Kidney tubule cell (primary cell): ENCODE data around the gene CDK5R1.

Experiments used
- DNase-seq: peaks from one replicate; pipeline ENCODE4 v3.0.0-alpha.2; 2018; ENCODE audit warnings: low spot score

Gene CDK5R1

DNA sequence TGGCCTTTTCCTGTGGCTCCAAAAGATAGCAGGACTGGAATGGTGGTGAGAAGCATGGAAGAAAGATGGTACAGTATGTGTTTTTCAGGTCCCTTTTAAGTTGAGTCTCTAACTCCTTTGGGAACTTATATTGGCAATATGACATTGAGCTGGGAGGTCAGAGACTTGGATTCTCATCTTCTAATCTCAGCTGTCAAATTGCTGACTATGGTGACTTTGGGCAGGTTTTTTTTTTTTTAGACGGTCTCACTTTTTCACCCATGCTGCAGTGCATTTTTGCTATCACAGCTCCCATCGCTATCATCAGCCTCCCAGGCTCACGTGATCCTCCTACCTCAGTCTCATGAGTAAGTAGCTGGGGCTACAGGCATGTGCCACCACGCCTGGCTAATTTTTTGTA, 15.1 kb upstream of the CDK5R1 start:
- no peak for DNase-seq

DNA sequence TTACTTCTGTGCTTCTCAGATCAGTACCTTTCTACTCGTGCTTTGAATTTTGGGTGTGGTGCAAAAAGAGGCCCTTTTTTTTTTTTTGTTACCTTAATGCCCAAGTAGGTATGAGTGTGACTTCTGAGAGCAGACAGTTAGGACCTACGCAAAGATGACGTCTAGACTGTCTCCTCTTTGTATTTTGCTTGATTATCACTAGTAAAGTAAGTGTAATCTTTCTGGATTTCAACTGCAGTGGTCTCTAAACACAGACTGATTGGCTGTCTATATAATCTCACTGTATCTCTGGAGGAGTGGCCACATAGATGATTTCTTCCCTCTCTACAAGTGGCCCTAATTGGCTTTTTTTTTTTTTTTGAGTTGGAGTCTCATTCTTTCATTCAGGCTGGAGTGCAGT, 11.5 kb upstream of the CDK5R1 start:
- DNase-seq = no peak

DNA sequence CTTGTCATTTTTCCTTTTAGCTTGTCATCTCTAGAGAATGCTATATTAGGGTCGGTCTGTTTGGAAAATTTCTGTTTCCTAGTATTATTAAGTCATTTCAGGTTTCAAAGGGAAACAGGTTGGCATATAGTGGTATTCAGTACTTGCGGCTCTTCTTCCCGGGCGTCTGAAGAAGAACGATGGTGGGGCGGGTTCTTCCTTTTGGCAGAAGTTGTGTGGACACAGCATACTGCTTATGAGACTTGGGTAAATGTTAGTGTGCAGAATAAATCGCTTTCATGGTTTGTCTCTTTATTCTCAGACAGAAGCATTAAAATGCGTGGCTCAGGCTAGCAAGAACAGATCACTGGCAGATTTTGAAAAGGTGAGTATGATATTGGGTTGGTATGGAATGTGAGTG, 9.6 kb upstream of the CDK5R1 start:
- no peak for DNase-seq

DNA sequence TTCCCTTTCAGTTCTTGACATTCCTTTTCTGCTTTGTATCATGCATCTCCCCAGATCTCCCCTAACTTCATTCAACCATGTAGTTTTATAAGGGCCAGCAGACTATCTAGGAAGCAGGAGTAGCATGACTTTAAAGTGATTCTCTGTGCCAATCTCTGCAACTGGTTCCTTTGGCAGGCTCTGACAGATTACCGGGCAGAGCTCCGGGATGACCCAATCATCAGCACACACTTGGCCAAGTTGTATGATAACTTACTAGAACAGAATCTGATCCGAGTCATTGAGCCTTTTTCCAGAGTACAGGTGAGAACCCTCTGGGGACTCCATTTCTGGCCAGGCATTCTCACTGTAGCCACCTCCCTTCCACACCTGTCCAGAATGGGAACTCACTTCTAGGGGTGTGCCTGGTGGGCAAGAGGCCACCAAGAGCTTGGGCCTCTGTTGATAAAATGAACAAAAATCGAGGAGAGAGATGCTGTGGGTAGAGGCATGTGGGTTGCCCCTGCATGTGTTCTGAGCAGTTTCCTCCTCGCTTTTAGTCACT, 7.6 kb upstream of the CDK5R1 start:
- no peak for DNase-seq

DNA sequence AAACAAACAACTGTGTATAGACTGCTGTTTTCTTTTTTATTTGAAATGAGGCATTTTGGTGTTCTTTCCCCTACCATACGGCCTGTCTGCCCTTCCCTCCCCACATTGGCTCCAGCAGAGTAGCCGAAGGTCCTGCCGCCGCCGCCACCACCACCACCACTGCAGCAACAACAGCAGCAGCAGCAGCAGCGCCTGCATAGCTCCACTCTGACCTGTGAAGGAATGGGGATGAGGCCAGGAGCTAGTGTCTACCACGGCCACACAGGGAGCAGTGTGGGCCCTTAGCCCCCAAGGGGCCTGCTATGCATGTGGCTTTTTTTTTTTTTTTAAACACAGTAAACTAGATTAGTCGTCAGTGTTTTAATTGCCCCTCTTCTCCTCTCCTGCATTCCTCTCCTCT, 5.6 kb upstream of the CDK5R1 start:
- DNase-seq = no peak

DNA sequence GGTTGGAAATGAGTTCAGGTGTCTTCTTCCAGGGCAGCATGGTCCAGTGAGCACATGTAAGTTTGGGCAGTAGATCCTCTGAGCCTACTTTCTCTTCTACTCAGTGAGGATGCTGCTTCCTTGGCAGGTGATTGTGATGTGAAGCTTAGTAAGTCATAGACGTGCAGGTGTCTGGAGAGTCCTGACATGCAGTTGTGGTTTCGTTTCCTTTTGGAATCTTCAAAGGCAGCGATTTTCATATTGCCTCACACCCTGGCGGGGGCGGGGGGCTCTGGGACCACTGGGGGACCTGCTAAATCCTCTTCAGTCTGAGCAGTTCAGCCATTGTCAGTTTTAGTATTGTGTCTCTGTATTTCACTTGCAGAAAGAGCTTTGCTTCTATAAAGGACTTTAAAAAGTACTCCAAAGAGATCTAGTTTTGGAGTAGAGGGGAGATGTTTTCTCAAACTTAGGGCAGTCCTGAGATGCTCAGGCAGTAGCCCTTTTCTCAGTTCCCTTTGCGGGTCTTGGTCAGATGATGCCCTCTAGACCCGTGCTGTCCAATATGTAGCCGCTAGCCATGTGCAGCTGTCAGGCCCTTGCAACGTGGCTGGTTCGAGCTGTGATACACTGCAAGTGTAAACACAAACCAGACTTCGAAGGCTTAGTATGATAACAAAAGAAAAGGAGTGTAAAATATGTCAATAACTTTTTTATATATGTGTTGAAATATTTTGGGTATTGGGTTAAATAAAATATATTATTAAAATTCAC, 4.0 kb upstream of the CDK5R1 start:
- no peak for DNase-seq

DNA sequence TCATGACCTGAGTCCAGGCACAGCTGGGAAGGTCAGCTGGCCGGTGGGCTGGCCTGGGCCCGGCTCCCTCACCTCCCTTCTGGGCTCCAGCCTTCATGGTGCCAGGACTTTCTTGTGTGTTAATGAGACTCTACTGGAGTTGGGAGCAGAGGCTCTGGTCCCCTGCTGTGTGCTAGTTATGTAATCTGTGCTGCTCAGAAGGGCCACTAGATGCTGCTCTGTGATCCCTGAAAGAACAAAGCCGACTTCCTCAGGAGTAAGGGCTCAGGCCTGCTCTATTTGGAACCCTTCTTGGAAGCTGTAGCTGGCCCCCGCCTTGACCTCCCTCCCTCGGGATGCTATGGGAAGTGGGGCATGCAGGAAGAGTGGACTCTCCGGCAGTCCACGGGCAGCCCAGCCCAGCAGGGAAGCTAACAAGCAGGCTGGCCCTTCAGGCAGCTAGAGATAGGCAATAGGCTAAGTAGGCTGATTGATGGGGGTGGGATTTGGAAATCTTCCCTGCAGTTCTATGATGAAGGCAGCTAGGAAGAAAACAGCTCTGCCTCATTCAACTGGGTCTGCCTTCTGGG, 3.3 kb upstream of the CDK5R1 start:
- DNase-seq = peak; percentile 66

DNA sequence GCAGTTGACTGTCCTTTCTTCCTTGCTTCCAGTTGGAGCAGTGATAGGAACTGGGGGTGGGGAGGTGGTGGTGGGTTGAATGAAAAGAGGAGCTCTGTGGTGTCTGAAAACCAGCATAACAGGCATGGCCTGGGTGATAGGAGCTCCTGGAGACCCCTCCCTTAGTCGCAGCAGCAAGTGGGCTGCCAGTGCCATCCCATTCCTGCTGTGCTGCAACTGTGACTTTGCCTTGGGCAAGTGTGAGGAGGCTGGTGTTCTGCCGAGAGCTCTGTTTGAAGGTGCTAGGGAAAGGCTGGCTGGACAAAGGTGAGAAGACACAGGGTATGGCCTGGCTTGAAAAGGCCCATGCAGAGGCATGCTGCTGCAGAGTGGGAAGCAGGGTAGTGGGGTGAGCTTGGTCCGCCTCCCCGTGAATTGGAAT, 2.7 kb upstream of the CDK5R1 start:
- no peak for DNase-seq

DNA sequence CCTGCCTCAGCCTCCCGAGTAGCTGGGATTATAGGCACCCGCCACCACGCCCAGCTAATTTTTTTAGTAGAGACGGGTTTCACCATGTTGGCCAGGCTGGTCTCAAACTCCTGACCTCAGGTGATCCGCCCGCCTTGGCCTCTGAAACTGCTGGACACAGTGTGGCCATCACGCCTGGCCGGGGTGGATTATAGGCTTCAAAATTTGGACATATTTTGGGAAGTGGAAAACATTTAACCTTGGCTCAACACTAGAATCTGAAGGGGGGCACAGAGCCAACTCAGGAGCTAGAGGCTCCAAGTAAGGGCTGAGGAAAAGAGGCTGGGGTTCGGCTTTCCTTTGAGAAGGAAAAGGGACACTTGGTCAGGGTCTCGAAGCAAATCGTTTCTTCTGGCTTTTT, 2.2 kb upstream of the CDK5R1 start:
- no peak for DNase-seq

DNA sequence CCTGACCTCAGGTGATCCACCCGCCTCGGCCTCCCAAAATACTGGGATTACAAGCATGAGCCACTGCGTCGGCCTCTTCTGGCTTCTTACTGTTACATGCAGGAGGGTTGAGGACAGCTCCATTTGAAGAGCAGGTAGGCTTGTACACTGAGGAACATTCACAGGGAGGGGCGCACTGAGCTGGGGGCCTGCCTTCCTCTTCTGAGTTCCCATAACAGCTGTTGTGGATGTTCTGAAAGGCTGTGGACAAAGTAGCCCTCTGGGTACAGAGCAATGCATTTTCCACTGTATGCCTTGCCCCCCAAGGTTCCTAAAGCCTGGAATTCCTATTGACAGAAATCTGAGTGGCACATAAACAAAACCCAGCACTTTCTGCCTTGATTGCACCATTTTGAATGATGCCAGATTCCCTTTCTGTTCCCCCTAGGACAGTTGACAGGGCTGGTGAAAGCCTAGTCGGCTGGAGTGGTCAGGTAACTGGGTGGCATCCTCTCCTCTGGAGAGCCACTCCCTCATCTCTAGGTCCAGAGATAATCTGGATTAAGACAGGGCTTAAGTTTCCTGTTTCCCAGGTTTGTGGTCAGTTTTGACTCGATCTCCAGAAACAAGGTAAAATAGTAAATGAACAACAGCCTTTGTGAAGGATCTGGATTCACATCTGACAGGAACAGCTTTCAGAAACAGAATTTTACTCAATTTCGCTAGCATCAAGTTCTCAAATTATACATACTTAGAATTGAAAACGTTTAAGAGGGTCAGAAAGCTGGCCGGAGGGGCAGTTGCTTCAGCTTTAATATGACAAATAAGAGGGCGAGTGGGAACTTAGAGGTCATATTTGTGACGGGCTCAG, 1.3 kb upstream of the CDK5R1 start:
- DNase-seq = no peak

DNA sequence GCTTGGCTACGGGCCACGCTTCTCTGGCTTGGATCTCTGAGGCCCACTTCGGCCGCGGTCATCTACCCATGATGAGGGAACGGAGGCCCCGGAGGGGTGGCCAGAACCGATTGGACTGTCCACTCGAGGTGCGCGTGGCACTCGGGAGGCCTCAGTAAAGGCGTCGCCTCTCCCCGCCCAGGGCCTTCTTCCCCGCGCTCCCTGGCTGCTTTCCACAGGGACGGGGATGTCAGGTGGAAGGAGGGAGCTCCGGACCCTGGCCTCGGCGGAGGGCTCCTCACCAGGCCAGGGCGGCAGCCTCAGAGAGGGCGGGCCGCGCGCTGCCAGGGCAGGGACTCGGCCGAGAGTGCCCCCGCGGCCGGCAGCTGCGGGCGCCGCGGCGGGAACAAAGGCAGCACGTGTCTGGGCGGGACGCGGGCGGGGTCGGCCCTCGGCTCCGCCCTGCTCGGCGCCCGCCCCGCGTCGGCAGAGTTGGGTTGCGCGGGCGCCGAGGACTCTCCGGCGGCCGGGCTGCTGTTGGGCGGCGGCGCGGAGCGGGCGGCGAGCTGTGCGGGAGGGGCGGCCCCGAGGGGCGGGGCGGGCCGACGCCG, 587 bp upstream of the CDK5R1 start:
- peak; percentile 81 for DNase-seq

DNA sequence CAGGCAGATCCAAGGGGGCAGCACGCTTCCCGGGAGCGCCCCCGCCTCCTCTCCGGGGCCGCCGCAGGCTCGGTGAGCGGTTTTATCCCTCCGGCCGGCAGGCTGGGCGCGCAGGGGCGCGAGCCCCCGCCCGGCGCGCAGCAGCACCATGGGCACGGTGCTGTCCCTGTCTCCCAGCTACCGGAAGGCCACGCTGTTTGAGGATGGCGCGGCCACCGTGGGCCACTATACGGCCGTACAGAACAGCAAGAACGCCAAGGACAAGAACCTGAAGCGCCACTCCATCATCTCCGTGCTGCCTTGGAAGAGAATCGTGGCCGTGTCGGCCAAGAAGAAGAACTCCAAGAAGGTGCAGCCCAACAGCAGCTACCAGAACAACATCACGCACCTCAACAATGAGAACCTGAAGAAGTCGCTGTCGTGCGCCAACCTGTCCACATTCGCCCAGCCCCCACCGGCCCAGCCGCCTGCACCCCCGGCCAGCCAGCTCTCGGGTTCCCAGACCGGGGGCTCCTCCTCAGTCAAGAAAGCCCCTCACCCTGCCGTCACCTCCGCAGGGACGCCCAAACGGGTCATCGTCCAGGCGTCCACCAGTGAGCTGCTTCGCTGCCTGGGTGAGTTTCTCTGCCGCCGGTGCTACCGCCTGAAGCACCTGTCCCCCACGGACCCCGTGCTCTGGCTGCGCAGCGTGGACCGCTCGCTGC, 832 bp downstream of the CDK5R1 start:
- peak; percentile 24 for DNase-seq

DNA sequence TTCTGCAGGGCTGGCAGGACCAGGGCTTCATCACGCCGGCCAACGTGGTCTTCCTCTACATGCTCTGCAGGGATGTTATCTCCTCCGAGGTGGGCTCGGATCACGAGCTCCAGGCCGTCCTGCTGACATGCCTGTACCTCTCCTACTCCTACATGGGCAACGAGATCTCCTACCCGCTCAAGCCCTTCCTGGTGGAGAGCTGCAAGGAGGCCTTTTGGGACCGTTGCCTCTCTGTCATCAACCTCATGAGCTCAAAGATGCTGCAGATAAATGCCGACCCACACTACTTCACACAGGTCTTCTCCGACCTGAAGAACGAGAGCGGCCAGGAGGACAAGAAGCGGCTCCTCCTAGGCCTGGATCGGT, 1.4 kb downstream of the CDK5R1 start:
- no peak for DNase-seq

DNA sequence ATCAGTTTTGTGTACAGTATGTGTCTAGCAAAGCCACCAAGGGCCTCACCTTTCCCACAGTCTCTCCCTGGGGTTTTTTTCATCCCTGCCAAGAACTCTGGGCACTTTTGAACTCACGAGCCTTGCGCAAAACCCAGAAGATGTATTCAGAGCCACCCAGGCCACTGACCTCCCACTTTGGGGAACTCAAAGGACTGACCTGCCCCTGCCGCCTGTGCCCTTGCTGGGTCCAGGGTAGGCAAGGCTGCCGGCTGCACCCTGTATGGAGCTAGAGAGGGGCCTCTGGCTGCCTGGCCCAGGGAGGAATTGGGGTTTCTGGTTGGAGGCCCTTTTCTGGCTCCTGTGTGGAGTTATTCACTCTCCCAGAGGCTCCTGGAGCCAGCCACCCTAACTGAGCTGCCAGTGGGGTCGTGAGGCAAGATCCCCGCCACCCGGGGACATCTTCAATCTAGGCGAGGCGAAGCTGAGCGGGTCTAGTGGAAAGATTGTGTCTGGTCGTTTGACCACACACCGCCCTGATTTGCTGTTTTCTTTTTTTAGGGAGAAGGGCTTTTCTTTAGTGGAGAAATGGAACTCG, 1.9 kb downstream of the CDK5R1 start:
- no peak for DNase-seq

DNA sequence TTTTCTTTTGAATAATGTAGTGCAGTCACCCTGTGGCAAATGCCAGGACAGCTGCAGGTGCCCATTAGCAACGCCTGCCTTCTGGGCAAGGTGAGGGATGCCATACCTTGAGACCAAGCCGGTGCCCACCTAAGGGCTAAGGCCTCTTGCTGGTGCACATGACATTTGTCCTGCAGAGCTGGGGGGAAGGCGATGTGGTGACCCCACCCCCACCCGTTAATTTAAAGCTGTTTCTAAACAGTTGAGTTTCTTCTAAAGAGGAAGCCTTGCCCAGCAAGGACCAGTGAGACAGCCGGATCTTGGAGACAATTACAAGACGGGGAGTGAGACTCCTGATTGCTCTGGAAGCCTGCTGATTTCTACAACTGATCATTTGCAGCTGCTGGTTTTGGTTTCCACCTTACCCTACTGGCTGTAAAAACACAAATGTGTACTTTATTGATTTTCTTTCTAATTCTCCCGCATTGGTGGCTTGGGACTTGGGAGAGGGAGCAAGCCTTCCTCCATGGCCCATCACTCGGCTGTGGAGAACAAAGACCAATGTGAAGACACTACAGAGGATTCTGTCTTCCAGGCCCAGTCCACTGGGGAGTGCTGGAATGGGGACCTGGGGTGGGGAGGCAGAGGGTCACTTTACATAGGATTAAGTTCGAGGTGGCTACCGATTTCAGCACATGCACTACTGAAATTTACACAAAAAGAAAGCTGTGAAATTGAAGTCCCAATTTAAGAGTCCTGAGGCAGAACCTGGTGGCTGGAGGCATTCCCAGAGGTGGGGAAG, 2.7 kb downstream of the CDK5R1 start:
- no peak for DNase-seq

DNA sequence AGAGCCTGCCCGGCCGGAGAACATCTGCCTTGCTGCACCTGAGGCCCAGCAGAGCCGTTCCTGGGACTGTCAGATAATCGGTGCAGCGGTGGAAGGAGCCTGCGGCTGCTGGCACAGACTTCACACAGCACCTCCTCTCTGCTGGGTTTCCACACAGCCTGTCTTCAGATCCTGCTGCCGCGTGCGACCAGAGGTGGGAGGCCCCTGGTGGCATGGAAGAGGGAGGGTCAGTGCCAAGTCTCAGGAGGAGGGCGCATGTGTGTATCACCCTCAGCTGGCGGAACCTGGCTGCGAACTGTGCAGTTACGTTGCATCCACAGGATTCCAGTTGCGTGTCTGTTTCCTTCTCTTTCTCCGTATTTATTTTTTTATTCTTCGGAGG, 3.3 kb downstream of the CDK5R1 start:
- no peak for DNase-seq

DNA sequence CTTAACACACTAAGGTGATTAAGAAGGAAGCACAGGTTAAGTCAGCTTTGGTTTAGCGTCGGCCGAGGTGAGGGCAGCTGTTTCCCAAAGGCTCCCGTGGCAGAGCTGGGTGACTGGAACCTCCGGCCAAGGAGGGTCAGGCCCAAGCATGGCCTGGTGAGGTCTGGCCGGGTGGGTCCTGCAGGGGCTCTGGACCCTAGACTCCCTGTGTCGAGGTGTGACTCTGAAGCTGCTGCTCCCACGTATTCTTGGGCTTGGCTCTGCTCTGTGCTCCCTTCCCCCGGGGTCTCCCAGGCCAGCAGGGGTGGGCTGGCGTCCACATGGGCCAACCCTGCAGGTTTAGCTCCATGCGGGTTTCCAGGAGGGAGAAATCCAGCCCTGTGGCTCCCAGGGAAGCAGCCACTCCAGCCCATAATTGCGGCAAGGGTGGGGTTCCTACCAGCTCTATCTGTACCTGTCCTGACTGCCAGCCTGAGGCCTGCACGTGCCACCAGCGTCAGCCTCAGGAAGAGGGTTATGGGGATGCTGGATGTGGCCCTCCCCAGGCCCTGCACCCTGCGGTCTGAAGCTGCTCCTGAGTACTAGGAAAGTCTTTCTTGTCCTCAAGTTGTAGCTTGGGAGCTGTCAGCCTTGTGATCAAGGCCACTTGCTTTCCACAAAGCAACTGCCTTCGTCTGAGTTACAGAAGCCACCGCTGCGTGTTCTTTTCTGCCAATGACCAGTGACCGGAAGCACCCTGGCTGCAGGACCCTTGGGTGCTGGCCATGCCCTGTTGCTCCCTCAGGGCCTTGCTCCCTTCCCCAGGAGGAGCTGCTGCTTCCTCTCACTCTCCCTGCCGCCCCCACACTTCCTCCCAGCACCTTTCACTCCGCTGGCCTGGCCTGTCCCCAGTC, 4.8 kb downstream of the CDK5R1 start:
- no peak for DNase-seq

DNA sequence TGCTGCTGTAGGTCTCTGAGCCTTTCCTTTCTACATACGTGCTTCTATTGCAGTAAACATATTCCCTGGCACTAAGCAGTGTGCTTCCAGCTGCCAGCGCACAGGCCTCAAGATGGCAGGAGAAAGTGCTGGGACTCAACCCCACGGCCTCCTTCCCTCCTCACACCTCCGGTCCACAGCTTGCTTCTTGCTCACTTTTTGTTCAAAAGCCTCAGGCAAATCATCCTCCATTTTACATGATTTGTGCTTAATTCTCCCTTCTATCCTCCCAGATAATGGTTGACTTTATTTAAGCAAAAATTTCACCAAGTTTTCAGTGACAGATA, 5.4 kb downstream of the CDK5R1 start:
- no peak for DNase-seq

DNA sequence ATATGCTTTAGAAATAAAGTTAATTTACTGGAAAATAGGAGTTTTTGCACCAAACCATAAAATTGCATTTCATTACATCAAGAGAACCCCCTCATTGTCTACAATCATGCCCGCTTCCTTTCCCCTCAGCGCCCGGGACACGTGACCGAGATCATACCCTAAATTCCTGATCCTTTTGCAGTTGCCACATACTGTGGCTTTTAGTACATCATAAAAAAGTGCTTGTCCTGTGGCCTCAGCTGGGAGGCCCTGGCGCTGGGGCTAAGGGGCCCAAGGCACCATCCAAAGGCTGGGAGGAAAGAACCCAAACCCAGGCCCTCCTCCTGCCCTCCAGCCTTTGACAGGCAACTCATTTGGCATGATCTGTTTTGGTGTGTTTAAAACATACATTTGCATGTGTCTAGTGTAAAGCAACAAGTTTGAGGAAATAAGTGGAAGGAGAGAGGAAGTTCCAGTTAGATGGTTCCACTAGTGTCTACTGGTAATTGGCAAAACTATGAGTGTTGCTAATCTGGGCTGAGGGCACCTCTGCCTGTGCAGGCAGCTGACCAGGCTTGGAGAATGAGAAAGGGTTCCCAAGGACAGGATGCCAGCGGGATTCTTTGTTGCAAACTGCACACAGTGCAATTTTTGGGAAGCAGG, 6.0 kb downstream of the CDK5R1 start:
- no peak for DNase-seq
